Germinal center (tissue), 1 donor: Measurements from ENCODE around the gene KRTAP23-1.

Source experiments
- DNase-seq: peaks from one replicate; pipeline ENCODE4 v3.0.0; 2012; ENCODE audit warnings: mixed read lengths, low spot score

The KRTAP23-1 gene

DNA sequence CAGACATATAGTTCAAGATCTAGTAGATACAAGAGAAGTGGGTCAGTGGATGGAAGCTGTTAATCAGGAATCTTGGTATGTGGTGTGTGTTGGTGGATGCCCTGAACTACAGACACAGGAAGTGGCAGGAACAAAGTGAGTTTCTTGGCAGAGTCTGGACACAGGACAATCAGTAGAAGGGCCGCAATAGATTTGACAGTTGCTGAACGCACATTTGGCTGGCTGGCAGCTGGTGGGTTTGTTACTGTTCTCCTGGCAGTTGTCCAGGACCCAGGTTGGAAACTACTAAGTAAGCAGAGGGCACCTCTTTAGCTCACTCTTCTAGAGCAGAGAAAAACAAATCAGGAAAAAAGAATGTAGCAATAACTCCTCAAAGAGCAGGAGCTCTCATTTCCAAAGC lies 41.5 kb downstream of the KRTAP23-1 start:
- no peak for DNase-seq

GRCh38 chr21:30305136-30305535 lies 43.3 kb downstream of the KRTAP23-1 start:
- DNase-seq: no peak
